Urinary bladder (tissue), 4 donors: ENCODE results near the gene HSPA1L. TPM values are rescaled to one million over a fixed set of nuclear protein-coding genes. Genes with fewer than 3 reads are reported as not detected.
A peak's percentile ranks its signal among the peaks of the same experiment; 100 is the strongest.
"Not testable (repeated sequence)": the region's sequence is repeated elsewhere in the genome, so short reads cannot be mapped to it uniquely, and the experiment has no call there.

Source experiments
- DNase-seq: peaks from one replicate; pipeline ENCODE4 v3.0.0-alpha.2; 2015; ENCODE audit errors: extremely low spot score
- H3K27ac ChIP-seq: one replicate; pipeline ENCODE4 v1.5.1; 2013; ENCODE audit warnings: low read depth, mild to moderate bottlenecking, moderate library complexity
- H3K36me3 ChIP-seq: one replicate; pipeline ENCODE4 v1.6.1; 2013; ENCODE audit warnings: mild to moderate bottlenecking, moderate library complexity; ENCODE audit not compliant: insufficient read depth
- H3K4me1 ChIP-seq: one replicate; pipeline ENCODE4 v1.6.1; 2013; ENCODE audit warnings: mild to moderate bottlenecking, moderate library complexity; ENCODE audit not compliant: insufficient read depth
- H3K4me3 ChIP-seq: one replicate; pipeline ENCODE4 v1.5.1; 2013; ENCODE audit warnings: low read depth, low read length
- WGBS: extraction: QIAGEN DNeasy Blood & Tissue Kit; methylation state at CpG from one replicate; pipeline ENCODE4 v1.1.7; 2013; 5-methylcytosine and 5-hydroxymethylcytosine counted together
- polyA plus RNA-seq: library from polyadenylated mRNA; stranded (reverse); fragments of 200-250 nt; gene quantifications from one replicate; pipeline ENCODE4 v1.2.3, GENCODE V29; 2013
- total RNA-seq: library from RNA; depleted of rRNA; stranded (reverse); fragments of >200 nt; gene quantifications from one replicate; pipeline ENCODE4 v1.2.3, GENCODE V29; 2014
- donor health status: healthy with polysubstance abuse.
- donor health status: healthy.

HSPA1L gene
- total and polyA plus RNA-seq, 2 donors, result 2.5 to 2.9 TPM

GRCh38 chr6:31850765-31851484 lies 35.8 kb upstream of the HSPA1L start:
- H3K27ac ChIP-seq, result no peak overlapping the region
- no peak for DNase-seq
- H3K4me3 ChIP-seq, result no peak overlapping the region
- WGBS, result 92% methylated on average over 2 of the region's 2 CpGs
- H3K4me1 ChIP-seq, result no peaks in the 10 kb centered on the region
- no peaks in the 10 kb centered on the region for H3K36me3 ChIP-seq

GRCh38 chr6:31847276-31847978 lies 32.3 kb upstream of the HSPA1L start:
- DNase-seq, result no peak
- H3K4me3 ChIP-seq, result no peak overlapping the region
- WGBS, result 87% methylated on average over 2 of the region's 2 CpGs
- H3K4me1 ChIP-seq, result no peaks in the 10 kb centered on the region
- H3K36me3 ChIP-seq, result no peaks in the 10 kb centered on the region
- no peak overlapping the region for H3K27ac ChIP-seq

- Histone ChIP-seq H3K4me1 (no peaks in the 10 kb centered on the region), H3K36me3 (no peaks in the 10 kb centered on the region), H3K27ac (no peak overlapping the region), H3K4me3 (no peak overlapping the region)
- DNase-seq, result no peak
- WGBS, result 95% methylated on average over 3 of the region's 3 CpGs
Observed at GRCh38 chr6:31844507-31844906, 29.4 kb upstream of the HSPA1L start.

GRCh38 chr6:31842053-31842452 lies 27.0 kb upstream of the HSPA1L start:
- no peak for DNase-seq
- Histone ChIP-seq H3K36me3 (no peaks in the 10 kb centered on the region), H3K27ac (no peak overlapping the region), H3K4me3 (no peak overlapping the region), H3K4me1 (no peaks in the 10 kb centered on the region)
- 89% methylated on average over 9 of the region's 9 CpGs for WGBS

GRCh38 chr6:31839779-31840126 lies 24.7 kb upstream of the HSPA1L start:
- H3K27ac ChIP-seq, H3K4me1 ChIP-seq, DNase-seq, H3K4me3 ChIP-seq, H3K36me3 ChIP-seq: not testable (repeated sequence)
- 84% methylated on average over 8 of the region's 8 CpGs for WGBS

GRCh38 chr6:31838968-31839367 lies 23.9 kb upstream of the HSPA1L start:
- DNase-seq, result no peak
- Histone ChIP-seq H3K36me3 (no peaks in the 10 kb centered on the region), H3K4me1 (peaks cover 5% of the 10 kb centered on the region), H3K27ac (no peak overlapping the region), H3K4me3 (no peak overlapping the region)
- 97% methylated on average over 3 of the region's 3 CpGs for WGBS

GRCh38 chr6:31838114-31838553 lies 23.1 kb upstream of the HSPA1L start:
- not testable (repeated sequence) for H3K27ac ChIP-seq, H3K36me3 ChIP-seq, H3K4me3 ChIP-seq, H3K4me1 ChIP-seq, DNase-seq
- 88% methylated on average over 9 of the region's 9 CpGs for WGBS

- Histone ChIP-seq H3K4me3 (no peak overlapping the region), H3K36me3 (no peaks in the 10 kb centered on the region), H3K27ac (no peak overlapping the region), H3K4me1 (peaks cover 5% of the 10 kb centered on the region)
- no peak for DNase-seq
- WGBS, result 29% methylated on average over 1 of the region's 1 CpG
Observed at GRCh38 chr6:31837369-31838113, 22.5 kb upstream of the HSPA1L start.

- Histone ChIP-seq H3K4me1 (peaks cover 5% of the 10 kb centered on the region), H3K4me3 (peak overlapping the region; percentile 85), H3K27ac (peak overlapping the region; percentile 26), H3K36me3 (no peaks in the 10 kb centered on the region)
- WGBS, result 14% methylated on average over 12 of the region's 12 CpGs
- DNase-seq, result no peak
Observed at GRCh38 chr6:31836474-31837368, 21.6 kb upstream of the HSPA1L start.

GRCh38 chr6:31836047-31836473 lies 21.0 kb upstream of the HSPA1L start:
- H3K36me3 ChIP-seq, result no peaks in the 10 kb centered on the region
- peaks cover 5% of the 10 kb centered on the region for H3K4me1 ChIP-seq
- H3K4me3 ChIP-seq, result peak overlapping the region; percentile 85
- no peak for DNase-seq
- WGBS, result 14% methylated on average over 14 of the region's 14 CpGs
- H3K27ac ChIP-seq, result peak overlapping the region; percentile 26

GRCh38 chr6:31834367-31835250 lies 19.5 kb upstream of the HSPA1L start:
- under 1% methylated on average over 59 of the region's 59 CpGs for WGBS
- Histone ChIP-seq H3K4me3 (peak overlapping the region; percentile 85), H3K4me1 (peaks cover 5% of the 10 kb centered on the region), H3K27ac (peak overlapping the region; percentile 97), H3K36me3 (no peaks in the 10 kb centered on the region)
- DNase-seq, result peak; percentile 82

- Histone ChIP-seq H3K27ac (no peak overlapping the region), H3K4me3 (no peak overlapping the region), H3K36me3 (no peaks in the 10 kb centered on the region), H3K4me1 (peaks cover 1% of the 10 kb centered on the region)
- no peak for DNase-seq
- 85% methylated on average over 15 of the region's 15 CpGs for WGBS
Observed at GRCh38 chr6:31831350-31832215, 16.5 kb upstream of the HSPA1L start.
